HepG2 (cell line): ENCODE measurements around the gene CIBAR2. TPM values are rescaled to one million over a fixed set of nuclear protein-coding genes. Genes with fewer than 3 reads are reported as not detected.
A peak's percentile ranks its signal among the peaks of the same experiment; 100 is the strongest.

Source experiments
- ARID5B ChIP-seq: IDR thresholded peaks from 2 replicates; pipeline ENCODE4 v1.4.0; 2020; ENCODE audit warnings: mild to moderate bottlenecking, missing genetic modification reagents
- CCAR2 ChIP-seq: fragments of 200-400 bp; formaldehyde crosslinking; optimal IDR thresholded peaks from 2 replicates; pipeline ENCODE3; 2018; ENCODE audit warnings: low read depth, mild to moderate bottlenecking, low read length, moderate library complexity
- GPBP1L1 ChIP-seq: sonication (generic); formaldehyde crosslinking; IDR thresholded peaks from 2 replicates; pipeline ENCODE4 v1.5.0; 2020; ENCODE audit warnings: mild to moderate bottlenecking, missing genetic modification reagents
- KDM6A ChIP-seq: IDR thresholded peaks from 2 replicates; pipeline ENCODE4 v1.6.1; 2016; ENCODE audit warnings: low read depth
- MAFG ChIP-seq: sonication (generic); formaldehyde crosslinking; IDR thresholded peaks from 2 replicates; pipeline ENCODE4 v1.5.1; 2020; ENCODE audit warnings: mild to moderate bottlenecking, missing genetic modification reagents
- MTF1 ChIP-seq: sonication (generic); formaldehyde crosslinking; IDR thresholded peaks from 2 replicates; pipeline ENCODE4 v1.5.0; 2020; ENCODE audit warnings: missing genetic modification reagents
- NCOR1 ChIP-seq: fragments of 200-600 bp; sonication (generic); IDR thresholded peaks from 2 replicates; pipeline ENCODE4 v1.7.0; 2017; ENCODE audit warnings: antibody characterized with exemption, low read length, borderline replicate concordance
- NR3C1 ChIP-seq: sonication (generic); formaldehyde crosslinking; IDR thresholded peaks from 2 replicates; pipeline ENCODE4 v1.4.0; 2020; ENCODE audit warnings: missing genetic modification reagents
- PLRG1 ChIP-seq: fragments of 450-650 bp; conservative IDR thresholded peaks from 2 replicates; pipeline ENCODE4 v1.6.1; 2016
- PLSCR1 ChIP-seq: sonication (generic); formaldehyde crosslinking; IDR thresholded peaks from 2 replicates; pipeline ENCODE4 v1.5.0; 2020; ENCODE audit warnings: missing genetic modification reagents, mild to moderate bottlenecking, borderline replicate concordance
- REXO4 ChIP-seq: sonication (generic); formaldehyde crosslinking; IDR thresholded peaks from 2 replicates; pipeline ENCODE4 v1.8.0; 2022; ENCODE audit warnings: missing genetic modification reagents, mild to moderate bottlenecking, borderline replicate concordance
- SNAPC5 ChIP-seq: sonication (generic); formaldehyde crosslinking; IDR thresholded peaks from 2 replicates; pipeline ENCODE4 v1.8.1; 2023; ENCODE audit warnings: mild to moderate bottlenecking, missing genetic modification reagents, borderline replicate concordance
- TEAD2 ChIP-seq: sonication (generic); formaldehyde crosslinking; IDR thresholded peaks from 2 replicates; pipeline ENCODE4 v1.9.0; 2021; ENCODE audit warnings: missing genetic modification reagents
- XBP1 ChIP-seq: sonication (generic); formaldehyde crosslinking; IDR thresholded peaks from 2 replicates; pipeline ENCODE4 v1.5.0; 2020; ENCODE audit warnings: missing genetic modification reagents
- ZNF251 ChIP-seq: sonication (generic); formaldehyde crosslinking; IDR thresholded peaks from 2 replicates; pipeline ENCODE4 v1.9.0; 2021; ENCODE audit warnings: mild to moderate bottlenecking, missing genetic modification reagents
- ZNF333 ChIP-seq: sonication (generic); formaldehyde crosslinking; IDR thresholded peaks from 2 replicates; pipeline ENCODE4 v1.4.0; 2020; ENCODE audit warnings: mild to moderate bottlenecking, missing genetic modification reagents, borderline replicate concordance
- ZNF678 ChIP-seq: sonication (generic); formaldehyde crosslinking; IDR thresholded peaks from 2 replicates; pipeline ENCODE4 v1.4.0; 2020; ENCODE audit warnings: mild to moderate bottlenecking, missing genetic modification reagents
- ZNF737 ChIP-seq: sonication (generic); formaldehyde crosslinking; IDR thresholded peaks from 2 replicates; pipeline ENCODE4 v1.5.0; 2020; ENCODE audit warnings: missing genetic modification reagents, mild to moderate bottlenecking, borderline replicate concordance
- ZNF770 ChIP-seq: sonication (generic); formaldehyde crosslinking; IDR thresholded peaks from 2 replicates; pipeline ENCODE4 v1.5.0; 2020; ENCODE audit warnings: mild to moderate bottlenecking, missing genetic modification reagents
- ZSCAN22 ChIP-seq: sonication (generic); formaldehyde crosslinking; IDR thresholded peaks from 2 replicates; pipeline ENCODE4 v1.4.0; 2020; ENCODE audit warnings: mild to moderate bottlenecking, missing genetic modification reagents
- polyA plus RNA-seq, 8 experiments: library from polyadenylated mRNA; depleted of rRNA in 3 of 8; stranded (reverse) in 7 of 8; unstranded in 1 of 8; fragments of >200 nt; fragmentation: Illumina TruSeq in 4 of 8; extraction: Trizol in 4 of 8; gene quantifications; 2 replicates each; pipeline versions ENCODE4 v1.2.1 to v1.2.3, GENCODE V29; 2011 to 2016; ENCODE audit warnings: low read depth in 4 of 8, missing spikeins in 1 of 8, mixed read lengths in 1 of 8; ENCODE audit not compliant: insufficient read depth in 1 of 8
- total RNA-seq, 5 experiments: library from RNA; depleted of rRNA; stranded (reverse); fragments of >200 nt; fragmentation: Illumina TruSeq; extraction: Trizol; gene quantifications; 2 replicates each; pipeline ENCODE4 v1.2.3, GENCODE V29; 2016; ENCODE audit warnings: low read depth in 1 of 5

CIBAR2 gene
- total and polyA plus RNA-seq, 2 of the 13 experiments (the other 11 are each of a cell fraction or from before 2014, with no cell fraction given), result not detected

GRCh38 chr16:85055493-85056210 lies 56.6 kb downstream of the CIBAR2 start (continued):
- TF ChIP-seq MTF1 (CRISPR knock-in tag) (no peak), XBP1 (CRISPR knock-in tag) (no peak), ZNF678 (CRISPR knock-in tag) (0 out of 2 replicates have a peak, but pooled peaks have one; percentile 77), ZNF251 (no peak; the same call in none of the 2 replicates), ARID5B (CRISPR knock-in tag) (0 out of 2 replicates have a peak, but pooled peaks have one; percentile 11), TEAD2 (no peak), NCOR1 (no peak), ZSCAN22 (CRISPR knock-in tag) (peak; percentile 76), MAFG (no peak), SNAPC5 (CRISPR knock-in tag) (peak; percentile 78), ZNF770 (CRISPR knock-in tag) (no peak), PLSCR1 (CRISPR knock-in tag) (no peak), PLRG1 (no peak), ZNF333 (CRISPR knock-in tag) (no peak), NR3C1 (CRISPR knock-in tag) (no peak), KDM6A (CRISPR knock-in tag) (no peak), REXO4 (CRISPR knock-in tag) (no peak), ZNF737 (CRISPR knock-in tag) (peak; percentile 66; the same call in 1 of the 2 replicates), CCAR2 (no peak), GPBP1L1 (CRISPR knock-in tag) (no peak)
